ENCODE data around the gene ARHGAP31.

The ARHGAP31 gene

DNA sequence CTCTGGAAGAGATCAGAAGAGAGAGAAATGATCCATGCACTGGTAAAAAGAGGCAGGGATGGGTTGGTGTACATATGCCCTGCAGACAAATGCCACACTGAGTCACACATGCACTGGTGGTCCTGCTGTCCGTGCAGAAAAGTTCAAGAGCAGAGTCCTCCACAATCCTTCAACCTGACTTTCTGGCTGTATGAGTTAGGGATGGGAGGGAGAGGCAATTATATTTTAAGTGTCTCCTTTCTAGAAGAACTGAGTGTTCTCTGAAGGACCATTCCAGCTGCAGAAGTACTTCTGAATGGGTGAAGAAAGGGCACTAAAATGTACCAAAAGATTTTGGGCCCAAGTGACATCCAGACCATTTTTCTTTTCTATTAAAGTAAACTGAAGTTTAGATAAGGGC lies 142.8 kb downstream of the ARHGAP31 start:
- Histone ChIP-seq H3K4me1 (ENCODE audit: control insufficient read depth, insufficient read depth, low read length, poor library complexity, severe bottlenecking) (no peaks in the 10 kb centered on the region), H3K36me3 (ENCODE audit: control insufficient read depth, insufficient read depth, low read length) (peaks cover 86% of the 10 kb centered on the region), H3K27ac (ENCODE audit: low read depth, low read length, severe bottlenecking) (no peak overlapping the region), H3K4me3 (ENCODE audit: extremely low read depth, insufficient read depth, low read length, poor library complexity, severe bottlenecking) (no peak overlapping the region), H3K9me3 (ENCODE audit: control insufficient read depth, low read length) (no peaks in the 10 kb centered on the region)
- WGBS, 2 experiments (ENCODE audit: insufficient coverage in 2 of 2): no CpG with 5 or more reads among the region's 1 CpG

DNA sequence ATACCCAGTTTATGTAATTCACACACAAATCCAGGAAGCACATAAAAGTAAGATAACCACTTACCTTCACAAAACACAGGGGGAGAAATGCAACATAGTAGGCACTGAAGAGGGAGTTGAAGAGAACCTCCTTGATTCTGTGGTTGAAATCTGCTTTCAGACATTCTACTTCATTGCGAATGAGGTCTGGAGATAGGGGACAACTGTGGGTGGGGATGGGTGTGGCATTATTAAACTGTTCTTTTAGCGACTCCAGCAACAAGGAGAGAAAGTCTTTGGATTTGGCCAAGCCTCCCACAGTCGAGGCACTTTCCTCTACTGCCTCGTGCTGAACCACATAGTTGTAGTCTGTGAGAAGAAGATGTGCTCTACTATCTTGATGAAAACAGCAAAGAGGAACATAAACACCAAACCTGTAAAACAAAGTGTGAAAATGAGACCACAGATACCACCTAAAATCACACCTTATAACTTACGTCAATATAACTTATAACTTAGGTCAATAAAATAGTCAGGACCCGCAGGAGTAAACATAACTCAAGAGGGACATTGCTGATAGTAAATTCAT lies 143.6 kb downstream of the ARHGAP31 start:
- Histone ChIP-seq H3K4me3 (ENCODE audit: extremely low read depth, insufficient read depth, low read length, poor library complexity, severe bottlenecking) (no peak overlapping the region), H3K36me3 (ENCODE audit: control insufficient read depth, insufficient read depth, low read length) (peaks cover 90% of the 10 kb centered on the region), H3K27ac (ENCODE audit: low read depth, low read length, severe bottlenecking) (no peak overlapping the region), H3K9me3 (ENCODE audit: control insufficient read depth, low read length) (no peaks in the 10 kb centered on the region), H3K4me1 (ENCODE audit: control insufficient read depth, insufficient read depth, low read length, poor library complexity, severe bottlenecking) (no peaks in the 10 kb centered on the region)
- WGBS, 2 experiments (ENCODE audit: insufficient coverage in 2 of 2): 100% methylated on average over 1 to 3 of the region's 6 CpGs

DNA sequence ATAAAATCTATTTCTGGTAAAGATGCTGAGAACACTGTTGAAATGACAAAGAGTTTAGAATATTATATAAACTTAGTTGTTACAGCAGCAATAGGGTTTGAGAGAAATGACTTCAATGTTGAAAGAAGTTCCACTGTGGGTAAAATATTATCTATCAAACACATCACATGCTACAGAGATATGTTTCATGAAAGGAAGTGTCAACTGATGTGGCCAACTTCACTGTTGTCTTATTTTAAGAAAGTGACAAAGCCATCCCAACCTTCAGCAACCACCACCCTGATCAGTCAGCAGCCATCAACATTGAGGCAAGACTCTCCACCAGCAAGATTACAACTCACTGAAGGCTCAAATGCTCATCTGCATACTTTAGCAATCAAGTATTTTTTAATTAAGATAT lies 149.0 kb downstream of the ARHGAP31 start:
- no peaks in the 10 kb centered on the region for H3K4me1 ChIP-seq (ENCODE audit: control insufficient read depth, insufficient read depth, low read length, poor library complexity, severe bottlenecking)
- H3K36me3 ChIP-seq (ENCODE audit: control insufficient read depth, insufficient read depth, low read length): peaks cover 83% of the 10 kb centered on the region
- H3K27ac ChIP-seq (ENCODE audit: low read depth, low read length, severe bottlenecking): no peak overlapping the region
- no peak overlapping the region for H3K4me3 ChIP-seq (ENCODE audit: extremely low read depth, insufficient read depth, low read length, poor library complexity, severe bottlenecking)
- H3K9me3 ChIP-seq (ENCODE audit: control insufficient read depth, low read length): no peaks in the 10 kb centered on the region

DNA sequence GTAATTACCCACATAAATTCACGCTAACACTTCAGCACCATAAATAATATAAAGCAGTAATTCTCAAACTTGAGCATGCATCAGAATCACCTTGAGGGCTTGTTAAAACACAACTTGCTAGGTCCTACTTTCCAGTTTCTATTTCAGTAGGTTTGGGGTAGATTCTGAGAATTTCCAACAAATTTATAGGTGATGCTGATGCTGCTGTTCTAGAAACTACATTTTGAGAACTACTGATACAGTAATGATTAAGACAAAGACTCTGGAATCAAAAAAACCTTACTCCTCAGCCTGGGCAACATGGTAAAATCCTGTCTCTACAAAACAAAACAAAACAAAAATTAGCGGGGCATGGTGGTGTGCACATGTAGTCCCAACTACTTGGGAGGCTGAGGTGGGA lies 150.4 kb downstream of the ARHGAP31 start:
- H3K4me1 ChIP-seq (ENCODE audit: control insufficient read depth, insufficient read depth, low read length, poor library complexity, severe bottlenecking): no peaks in the 10 kb centered on the region
- H3K27ac ChIP-seq (ENCODE audit: low read depth, low read length, severe bottlenecking): no peak overlapping the region
- no peak overlapping the region for H3K4me3 ChIP-seq (ENCODE audit: extremely low read depth, insufficient read depth, low read length, poor library complexity, severe bottlenecking)
- WGBS, 2 experiments (ENCODE audit: insufficient coverage in 2 of 2): 100% methylated on average over 1 to 2 of the region's 2 CpGs
- H3K36me3 ChIP-seq (ENCODE audit: control insufficient read depth, insufficient read depth, low read length): peaks cover 85% of the 10 kb centered on the region
- no peaks in the 10 kb centered on the region for H3K9me3 ChIP-seq (ENCODE audit: control insufficient read depth, low read length)

DNA sequence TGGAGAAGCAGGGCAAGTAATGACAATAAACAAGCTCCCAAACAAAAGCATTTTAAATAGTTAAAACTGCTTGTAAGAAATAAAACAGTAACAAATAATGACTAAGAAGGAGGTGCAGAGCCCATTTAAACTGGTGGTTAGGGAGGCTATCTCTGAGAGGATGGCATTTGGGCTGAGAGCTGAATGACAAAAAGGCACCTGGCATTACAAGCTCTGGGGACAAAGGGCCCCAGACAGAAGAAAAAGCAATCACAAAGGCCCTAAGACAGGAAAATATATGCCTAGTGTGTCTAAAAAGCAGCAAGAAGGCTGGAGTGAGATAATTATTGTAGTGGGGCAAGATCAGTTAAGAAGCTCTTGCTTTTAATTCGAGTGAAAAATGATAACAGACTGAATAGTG lies 159.6 kb downstream of the ARHGAP31 start:
- H3K4me3 ChIP-seq (ENCODE audit: extremely low read depth, insufficient read depth, low read length, poor library complexity, severe bottlenecking): no peak overlapping the region
- H3K9me3 ChIP-seq (ENCODE audit: control insufficient read depth, low read length): no peaks in the 10 kb centered on the region
- WGBS, 2 experiments (ENCODE audit: insufficient coverage in 2 of 2): 100% methylated on average over 1 of the region's 1 CpG
- H3K4me1 ChIP-seq (ENCODE audit: control insufficient read depth, insufficient read depth, low read length, poor library complexity, severe bottlenecking): no peaks in the 10 kb centered on the region
- H3K36me3 ChIP-seq (ENCODE audit: control insufficient read depth, insufficient read depth, low read length): peaks cover 88% of the 10 kb centered on the region
- no peak overlapping the region for H3K27ac ChIP-seq (ENCODE audit: low read depth, low read length, severe bottlenecking)

DNA sequence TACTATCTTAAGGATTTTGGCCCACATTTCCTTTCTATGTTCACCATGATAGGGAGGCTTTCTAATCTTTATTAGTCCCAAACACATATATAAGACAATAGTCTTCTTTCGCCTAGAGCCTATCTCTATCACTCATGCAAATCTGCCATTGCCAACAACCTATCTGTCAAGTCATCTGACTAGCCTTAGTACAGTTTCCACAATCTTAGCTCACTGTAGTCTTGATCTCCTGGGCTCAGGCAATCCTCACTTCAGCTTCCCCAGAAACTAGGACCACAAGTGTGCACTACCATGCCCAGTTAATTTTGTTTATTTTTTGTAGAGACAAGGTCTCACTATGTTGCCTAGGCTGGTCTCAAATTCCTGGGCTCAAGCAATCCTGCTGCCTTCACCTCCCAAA lies 162.3 kb downstream of the ARHGAP31 start:
- H3K9me3 ChIP-seq (ENCODE audit: control insufficient read depth, low read length): no peaks in the 10 kb centered on the region
- no peak overlapping the region for H3K4me3 ChIP-seq (ENCODE audit: extremely low read depth, insufficient read depth, low read length, poor library complexity, severe bottlenecking)
- H3K4me1 ChIP-seq (ENCODE audit: control insufficient read depth, insufficient read depth, low read length, poor library complexity, severe bottlenecking): no peaks in the 10 kb centered on the region
- H3K27ac ChIP-seq (ENCODE audit: low read depth, low read length, severe bottlenecking): no peak overlapping the region
- WGBS, 2 experiments (ENCODE audit: insufficient coverage in 2 of 2): 80 to 89% methylated on average over 1 of the region's 1 CpG
- H3K36me3 ChIP-seq (ENCODE audit: control insufficient read depth, insufficient read depth, low read length): peaks cover 84% of the 10 kb centered on the region

DNA sequence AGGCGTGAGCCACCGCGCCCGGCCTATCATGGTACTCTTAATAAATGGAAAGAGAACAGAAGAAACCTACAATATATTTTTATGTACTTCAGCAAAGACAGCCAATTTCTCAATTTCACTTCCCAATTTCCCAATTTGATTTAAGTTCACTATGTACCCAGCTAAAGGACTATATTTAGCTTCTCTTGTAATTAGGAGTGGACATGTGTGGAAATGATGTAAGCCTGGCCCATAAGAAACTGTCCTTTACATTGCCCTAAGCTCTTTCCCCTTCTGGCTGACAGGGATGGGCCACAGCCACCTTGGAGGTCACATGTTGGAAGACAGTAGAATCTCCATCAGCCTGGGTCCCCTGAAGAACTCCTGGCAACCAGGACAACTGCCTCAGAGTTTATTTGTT lies 163.1 kb downstream of the ARHGAP31 start:
- Histone ChIP-seq H3K36me3 (ENCODE audit: control insufficient read depth, insufficient read depth, low read length) (peaks cover 86% of the 10 kb centered on the region), H3K9me3 (ENCODE audit: control insufficient read depth, low read length) (no peaks in the 10 kb centered on the region)
- WGBS, 2 experiments (ENCODE audit: insufficient coverage in 2 of 2): no CpG with 5 or more reads among the region's 4 CpGs

DNA sequence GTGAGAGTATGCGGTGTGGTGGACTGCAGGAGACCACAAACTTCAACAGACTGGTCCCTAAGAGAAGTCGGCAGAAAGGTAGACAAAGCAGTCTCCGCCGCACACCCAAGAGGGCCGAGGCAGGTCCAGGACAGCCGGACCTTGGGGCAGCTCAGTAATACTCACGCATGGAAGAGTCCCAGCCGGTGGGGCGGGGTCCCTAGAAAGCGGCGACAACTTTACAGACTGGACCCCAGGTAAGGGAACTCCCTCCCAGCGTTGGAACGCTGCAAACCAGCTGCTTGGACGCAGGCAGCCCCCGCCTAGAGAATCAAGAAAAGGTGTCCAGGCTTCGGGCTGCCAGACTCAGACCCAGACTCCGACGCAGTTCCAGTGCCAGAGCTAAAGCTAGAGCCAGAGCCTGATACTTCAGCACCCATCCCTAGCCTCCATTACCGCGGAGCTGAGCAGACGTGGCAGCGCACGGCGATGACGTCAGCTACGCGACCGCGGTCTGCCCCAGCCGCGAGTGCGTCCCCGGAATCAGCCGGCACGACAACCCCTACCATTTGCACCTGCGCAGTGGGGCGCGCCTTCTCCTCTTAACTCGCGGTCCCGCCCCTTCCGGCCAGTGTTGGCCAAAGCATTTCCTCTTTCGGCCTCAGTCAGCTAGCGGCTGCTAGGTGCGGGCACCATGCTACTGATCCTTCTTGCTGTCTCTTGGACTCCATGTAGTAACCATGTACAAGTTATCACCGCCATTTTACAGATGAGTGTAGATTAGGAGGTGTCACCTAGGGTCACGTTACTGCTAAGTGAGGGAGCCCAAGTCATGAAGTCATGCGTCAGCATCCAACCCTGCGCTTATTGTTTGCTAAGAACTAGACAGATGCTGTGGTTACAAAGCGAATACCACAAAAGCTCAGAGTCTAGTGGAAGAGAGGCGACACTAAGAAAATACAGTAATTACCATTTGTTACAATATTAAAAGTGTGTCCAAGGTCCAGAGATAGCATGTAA lies 169.3 kb downstream of the ARHGAP31 start, which contains the start of gene TMEM39A:
Gene TMEM39A, minus strand, starts transcription at position 445 of the 999 bp plus-strand sequence. CDS start 1,541 bp downstream, outside the sequence.
- no peaks in the 10 kb centered on the region for H3K4me1 ChIP-seq (ENCODE audit: control insufficient read depth, insufficient read depth, low read length, poor library complexity, severe bottlenecking)
- 3 to 5% methylated on average over 44 to 48 of the region's 51 CpGs for WGBS, 2 experiments (ENCODE audit: insufficient coverage in 2 of 2)
- H3K36me3 ChIP-seq (ENCODE audit: control insufficient read depth, insufficient read depth, low read length): peaks cover 34% of the 10 kb centered on the region
- peak within 1 kb of the TSS; percentile 95 for H3K4me3 ChIP-seq (ENCODE audit: extremely low read depth, insufficient read depth, low read length, poor library complexity, severe bottlenecking)
- peak within 1 kb of the TSS; percentile 96 for H3K27ac ChIP-seq (ENCODE audit: low read depth, low read length, severe bottlenecking)
- no peaks in the 10 kb centered on the region for H3K9me3 ChIP-seq (ENCODE audit: control insufficient read depth, low read length)

More for the DNA sequence above, 163.1 kb downstream of the ARHGAP31 start:
- H3K4me3 ChIP-seq (ENCODE audit: extremely low read depth, insufficient read depth, low read length, poor library complexity, severe bottlenecking): no peak overlapping the region
- H3K4me1 ChIP-seq (ENCODE audit: control insufficient read depth, insufficient read depth, low read length, poor library complexity, severe bottlenecking): no peaks in the 10 kb centered on the region
- no peak overlapping the region for H3K27ac ChIP-seq (ENCODE audit: low read depth, low read length, severe bottlenecking)

DNA sequence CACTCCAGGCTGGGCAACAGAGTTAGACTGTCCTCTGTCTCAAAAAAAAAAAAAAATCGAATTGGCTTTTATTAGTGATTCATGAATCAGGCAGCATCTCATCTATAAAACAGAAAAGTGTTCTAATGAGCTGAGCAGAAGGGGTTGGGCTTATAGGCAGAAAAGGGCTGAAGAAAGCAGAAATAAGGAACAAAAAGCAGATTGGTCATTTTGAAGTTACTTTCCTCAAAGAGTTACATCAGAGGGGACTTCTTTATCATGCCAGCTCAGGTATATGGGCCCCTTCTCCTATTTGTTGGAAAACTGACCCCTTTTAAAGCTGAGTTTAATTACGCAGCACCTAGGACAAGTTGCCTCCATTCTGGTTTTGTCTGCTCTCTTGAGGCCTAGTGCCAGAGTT lies 173.9 kb downstream of the ARHGAP31 start:
- H3K9me3 ChIP-seq (ENCODE audit: control insufficient read depth, low read length): no peaks in the 10 kb centered on the region
- peaks cover 15% of the 10 kb centered on the region for H3K36me3 ChIP-seq (ENCODE audit: control insufficient read depth, insufficient read depth, low read length)
- no peak overlapping the region for H3K27ac ChIP-seq (ENCODE audit: low read depth, low read length, severe bottlenecking)
- WGBS, 2 experiments (ENCODE audit: insufficient coverage in 2 of 2): 100% methylated on average over 1 to 2 of the region's 2 CpGs
- H3K4me3 ChIP-seq (ENCODE audit: extremely low read depth, insufficient read depth, low read length, poor library complexity, severe bottlenecking): no peak overlapping the region
- H3K4me1 ChIP-seq (ENCODE audit: control insufficient read depth, insufficient read depth, low read length, poor library complexity, severe bottlenecking): peaks cover 5% of the 10 kb centered on the region

DNA sequence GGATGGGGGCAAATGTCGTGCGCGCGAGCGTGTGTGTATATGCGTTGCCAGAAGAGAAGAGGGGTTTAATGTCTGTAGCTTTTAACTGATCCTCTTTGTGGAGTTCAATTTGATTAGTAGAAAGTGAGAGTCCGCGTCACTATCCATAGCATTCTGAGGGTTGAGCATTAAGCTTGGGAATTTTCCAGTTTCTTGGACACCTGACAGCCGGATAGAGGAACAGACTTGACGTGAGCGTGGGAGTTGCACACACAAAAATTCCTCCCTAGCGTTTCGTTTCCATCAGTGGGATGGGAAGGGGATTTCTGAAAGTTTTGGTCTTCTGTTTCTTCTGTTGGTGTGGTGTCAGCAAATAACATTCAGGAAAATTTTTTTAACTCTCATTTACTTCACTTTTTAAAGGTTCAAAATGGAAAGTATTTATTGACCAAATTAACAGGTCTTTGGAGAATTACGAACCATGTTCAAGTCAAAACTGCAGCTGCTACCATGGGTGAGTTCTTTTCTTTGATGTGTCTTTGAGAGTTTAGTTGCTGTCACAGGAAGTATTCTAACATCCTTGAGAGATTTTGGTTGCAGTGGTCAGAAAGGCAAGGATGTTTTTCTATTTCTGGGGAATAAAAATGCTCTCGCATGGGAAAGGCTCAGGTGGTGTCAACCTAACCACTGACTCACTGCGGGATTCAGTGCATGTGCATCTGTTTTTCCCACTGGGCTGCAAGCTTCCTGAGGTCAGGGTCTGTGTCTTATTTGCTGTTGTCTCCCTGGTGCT lies 175.4 kb downstream of the ARHGAP31 start:
- Histone ChIP-seq H3K4me3 (ENCODE audit: extremely low read depth, insufficient read depth, low read length, poor library complexity, severe bottlenecking) (peak overlapping the region; percentile 77), H3K4me1 (ENCODE audit: control insufficient read depth, insufficient read depth, low read length, poor library complexity, severe bottlenecking) (peaks cover 5% of the 10 kb centered on the region), H3K27ac (ENCODE audit: low read depth, low read length, severe bottlenecking) (peak overlapping the region; percentile 56), H3K36me3 (ENCODE audit: control insufficient read depth, insufficient read depth, low read length) (peaks cover 25% of the 10 kb centered on the region), H3K9me3 (ENCODE audit: control insufficient read depth, low read length) (no peaks in the 10 kb centered on the region)
- 23 to 46% methylated on average over 5 to 8 of the region's 16 CpGs for WGBS, 2 experiments (ENCODE audit: insufficient coverage in 2 of 2)

Data from mesodermal cell (in vitro differentiated cells).